GM19397 (cell line): ENCODE results near the gene DPYD.

ENCODE experiments used
- ATAC-seq: cut with Tn5 transposase; IDR thresholded peaks from one replicate; pipeline ENCODE4 v1.9.1; 2021; ENCODE audit warnings: mild to moderate bottlenecking, moderate library complexity; ENCODE audit not compliant: unreplicated experiment

Gene DPYD

DNA sequence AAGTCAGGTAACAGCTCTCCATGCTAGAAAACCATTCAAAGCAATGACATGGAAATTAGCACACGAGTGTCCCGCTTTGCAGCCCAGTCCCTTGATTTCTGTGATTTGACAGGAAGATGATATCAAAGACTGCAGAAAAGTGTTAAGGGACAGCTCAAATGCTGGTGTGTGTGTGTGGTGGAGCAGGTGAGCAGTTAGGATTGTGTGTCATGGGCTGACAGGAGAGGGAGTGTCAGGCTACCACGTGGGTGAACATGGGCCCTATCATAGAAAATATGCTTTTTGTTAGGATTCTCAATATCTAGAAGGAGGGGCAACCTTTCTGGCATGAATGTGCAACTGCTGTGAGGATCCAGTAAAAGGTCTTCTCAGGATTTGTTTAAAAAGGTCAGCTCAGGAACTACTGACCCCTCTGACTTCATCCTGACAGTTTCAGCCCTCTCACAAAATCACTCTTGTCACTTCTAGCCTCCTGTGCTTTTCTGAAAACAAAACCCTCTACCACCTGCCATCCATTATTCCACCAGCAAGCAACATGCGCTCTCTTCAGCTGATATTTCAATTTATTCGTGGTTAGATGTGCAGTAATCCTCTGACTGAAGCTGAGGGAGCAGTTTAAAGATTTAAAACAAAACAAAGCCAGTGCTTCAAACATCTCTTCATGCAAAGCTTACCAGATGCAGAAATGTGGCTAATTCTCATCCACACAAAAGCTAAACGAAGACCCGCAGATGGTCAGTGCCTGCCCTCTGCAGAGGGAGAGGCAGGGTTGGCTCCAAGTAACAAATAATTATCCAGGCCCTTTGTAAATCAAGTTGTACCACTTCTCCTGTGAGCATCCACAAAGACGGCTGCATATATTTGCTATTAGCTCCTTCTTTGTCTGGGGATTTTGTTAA is 801.3 kb downstream of the DPYD start:
- no peak for ATAC-seq

DNA sequence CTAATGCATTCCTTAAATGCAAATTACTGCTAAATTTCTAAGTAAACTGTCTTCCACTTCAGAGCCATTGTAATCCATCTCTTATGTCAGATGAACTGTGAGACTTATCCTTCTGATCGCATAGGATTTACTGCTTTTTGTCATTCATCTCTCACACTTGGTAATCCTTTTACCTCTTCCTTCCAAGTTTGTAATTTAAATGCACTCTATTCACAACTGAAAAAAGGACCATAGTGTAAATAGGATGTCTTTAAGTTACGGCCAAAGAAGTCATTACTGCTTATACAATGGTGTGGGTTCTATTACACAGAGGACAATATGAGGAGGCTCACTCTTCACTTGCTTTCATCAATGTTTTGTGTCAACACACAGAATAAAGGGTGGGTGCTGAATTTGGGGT is 806.0 kb downstream of the DPYD start:
- ATAC-seq = no peak

DNA sequence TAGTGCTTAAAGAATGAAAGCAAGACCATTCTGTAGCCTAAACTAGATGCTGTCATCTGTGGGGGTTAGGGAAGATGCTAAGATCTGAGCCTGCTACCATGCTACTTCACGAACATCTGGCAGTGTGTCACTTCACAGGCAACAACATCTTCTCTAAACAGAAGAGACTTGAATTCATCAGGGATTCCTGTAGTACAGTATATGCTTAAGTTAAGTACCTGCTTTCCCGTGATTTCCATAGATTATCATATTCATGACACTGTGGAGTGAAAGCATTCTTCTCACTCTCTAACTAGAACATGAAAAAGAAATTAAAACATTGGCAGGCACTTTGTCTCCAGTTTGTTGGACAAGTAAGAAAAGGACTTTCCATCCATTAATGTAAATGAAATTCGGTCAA is 808.4 kb downstream of the DPYD start:
- ATAC-seq = no peak

DNA sequence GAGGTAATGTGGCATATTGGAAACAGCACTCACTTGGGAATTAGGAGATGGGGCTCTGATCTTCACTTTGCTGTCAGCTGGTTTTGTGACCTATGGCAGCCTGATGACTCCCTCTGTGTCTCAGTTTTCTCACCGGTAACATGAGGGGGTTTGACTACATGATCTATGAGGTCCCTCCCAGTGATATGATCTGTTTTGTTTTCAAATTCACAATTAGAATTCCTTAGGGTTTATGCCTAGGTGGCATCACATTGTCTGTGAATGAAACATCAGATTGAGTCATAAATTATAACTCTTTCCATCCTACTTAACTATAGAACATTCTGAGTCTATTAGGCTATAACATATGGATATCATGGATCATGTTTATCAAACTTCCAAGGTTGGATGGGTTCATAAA is 812.7 kb downstream of the DPYD start:
- no peak for ATAC-seq

DNA sequence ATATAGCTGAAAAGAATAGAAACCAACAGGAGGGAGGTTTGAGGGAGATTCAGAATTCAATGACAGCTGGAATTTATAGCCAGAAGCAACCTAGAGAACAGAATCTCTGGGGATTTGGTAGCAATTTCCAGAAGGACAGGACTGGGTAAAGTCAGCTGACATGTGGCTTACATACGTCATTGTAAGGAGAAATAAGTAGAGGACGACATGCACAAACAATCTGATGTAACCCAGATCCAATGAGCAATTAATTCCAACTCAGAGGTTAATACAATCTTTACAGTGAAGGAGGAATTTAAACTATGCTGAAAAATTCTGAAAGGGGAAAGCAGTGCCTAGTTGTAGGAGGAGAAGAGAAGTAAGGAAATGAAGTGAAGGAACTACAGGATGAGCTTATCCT is 815.3 kb downstream of the DPYD start:
- ATAC-seq = no peak

DNA sequence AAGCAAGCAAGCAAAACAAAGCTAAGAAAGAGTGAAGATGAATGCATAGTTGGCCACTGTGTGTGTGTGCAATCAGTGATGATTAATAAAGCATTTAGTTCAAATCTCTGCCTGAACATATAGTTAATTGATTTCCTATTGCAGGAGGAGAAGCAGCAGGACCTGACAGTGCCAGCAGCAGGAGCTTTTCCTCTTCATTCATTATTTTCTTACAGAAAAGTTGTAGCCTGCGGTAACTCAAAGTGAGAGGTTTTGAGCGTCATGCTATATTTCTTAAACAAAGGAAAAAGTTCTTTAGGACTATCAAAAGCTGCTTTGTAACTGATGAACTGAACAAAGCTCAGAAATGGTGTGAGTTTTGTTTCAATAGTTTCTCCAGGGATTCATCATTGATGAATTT is 819.3 kb downstream of the DPYD start:
- no peak for ATAC-seq

DNA sequence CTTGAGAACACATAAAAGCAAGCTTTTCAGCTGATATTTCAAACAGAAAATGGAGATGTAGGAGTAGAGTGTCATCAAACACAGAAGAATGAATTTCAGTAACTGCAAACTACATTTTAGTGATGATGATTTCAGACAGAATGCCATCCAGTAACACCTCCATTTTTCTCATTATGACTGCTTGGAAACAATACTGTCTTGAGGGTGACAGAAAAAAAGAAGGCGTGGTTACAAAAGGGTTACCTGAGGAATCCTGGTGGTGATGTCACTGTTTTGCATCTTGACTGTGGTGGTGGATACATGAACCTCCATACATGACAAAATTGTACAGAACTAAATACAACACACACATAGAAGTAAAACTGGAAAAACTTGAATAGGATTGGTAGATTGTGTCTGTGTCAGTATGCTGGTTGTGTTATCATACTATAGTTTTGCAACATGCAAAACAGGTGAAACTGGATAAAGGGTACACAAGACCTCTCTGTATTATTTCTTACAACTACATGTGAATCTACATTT is 823.4 kb downstream of the DPYD start:
- no peak for ATAC-seq

DNA sequence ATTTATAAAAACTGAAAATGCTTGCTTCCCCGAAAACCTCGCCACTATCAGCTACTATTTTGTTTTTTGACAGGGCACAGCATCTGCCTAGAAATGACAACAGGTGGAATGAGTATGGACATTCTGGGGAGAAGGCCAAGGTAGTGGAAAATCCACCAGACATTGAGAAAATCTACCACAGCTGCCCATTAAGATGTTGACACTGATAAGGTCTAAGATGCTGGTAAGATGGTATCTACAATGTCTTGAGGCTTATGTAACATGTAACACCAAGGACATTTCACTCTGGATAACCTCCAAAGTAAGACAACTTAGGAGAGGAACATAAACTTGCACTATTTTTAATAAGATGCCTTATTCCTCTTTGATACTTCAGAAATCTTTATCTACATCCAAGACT is 825.1 kb downstream of the DPYD start:
- ATAC-seq = no peak

DNA sequence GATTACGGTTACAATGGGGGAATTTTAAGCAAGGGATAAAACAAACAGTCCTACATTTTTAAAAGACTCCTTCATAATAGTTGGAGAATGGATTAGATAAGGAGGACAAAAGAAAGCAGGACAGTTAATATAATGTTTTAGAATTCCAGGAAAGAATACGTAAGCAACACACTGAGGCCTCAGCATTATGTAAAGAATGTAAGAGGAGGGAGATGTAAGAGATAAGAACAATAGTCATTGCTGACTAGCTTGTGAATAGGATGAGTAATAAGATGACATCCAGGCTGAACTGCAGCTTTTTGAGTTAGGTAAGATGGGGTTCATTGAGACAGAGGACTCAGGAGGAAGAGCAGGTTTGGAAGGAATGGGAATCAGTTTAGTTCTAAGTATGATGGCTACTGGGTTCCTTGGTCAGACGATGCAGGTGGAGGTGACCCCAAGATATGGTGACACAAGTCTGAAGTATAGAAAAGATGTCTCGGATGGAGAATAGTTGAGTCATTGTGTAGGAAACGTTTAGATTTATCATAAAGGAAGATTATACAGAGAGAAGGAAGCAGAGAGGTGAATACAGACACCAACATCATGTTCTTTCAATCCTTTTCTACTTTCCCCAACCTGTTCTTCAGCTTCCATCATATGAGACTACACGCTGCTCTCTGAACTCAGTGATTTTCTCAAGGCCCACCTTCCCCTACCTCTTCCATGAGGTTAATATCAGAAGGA is 826.4 kb downstream of the DPYD start:
- no peak for ATAC-seq

DNA sequence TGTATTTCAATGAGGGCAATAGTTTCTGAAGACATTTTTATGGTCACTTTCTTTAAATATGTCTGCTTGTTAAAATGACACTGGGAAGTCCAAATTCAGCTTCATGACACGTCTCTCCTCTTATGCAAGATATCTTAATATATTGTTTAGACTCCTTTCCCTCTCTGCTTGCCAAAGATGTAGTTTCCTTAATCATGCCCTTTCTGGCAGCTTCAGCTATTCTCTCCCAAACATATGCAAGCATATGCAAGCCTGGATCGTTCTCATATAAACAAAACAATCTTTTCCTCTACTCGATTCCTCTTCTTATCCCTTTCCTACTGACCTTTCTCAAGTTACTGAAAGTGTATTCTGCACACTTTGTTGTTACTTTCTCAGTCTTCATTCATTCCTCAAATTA is 827.1 kb downstream of the DPYD start:
- no peak for ATAC-seq

DNA sequence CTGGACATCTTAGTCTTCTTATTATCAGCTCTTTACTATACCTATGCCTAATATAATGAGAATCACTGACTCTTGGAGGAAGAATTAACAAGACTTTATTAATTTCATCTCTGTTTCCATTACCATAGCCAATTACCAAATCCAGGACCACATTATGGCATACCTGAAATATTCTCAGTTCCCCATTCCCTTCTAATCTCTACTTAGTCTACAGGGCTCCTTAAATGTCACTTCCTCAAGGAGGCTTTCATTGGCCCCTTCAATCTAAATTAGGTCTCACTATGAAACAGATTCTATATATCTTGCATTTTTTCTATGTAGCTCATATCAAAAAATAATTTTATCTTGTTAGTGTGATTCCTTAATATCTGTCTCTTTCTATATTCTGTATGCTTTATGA is 828.0 kb downstream of the DPYD start:
- ATAC-seq = no peak

DNA sequence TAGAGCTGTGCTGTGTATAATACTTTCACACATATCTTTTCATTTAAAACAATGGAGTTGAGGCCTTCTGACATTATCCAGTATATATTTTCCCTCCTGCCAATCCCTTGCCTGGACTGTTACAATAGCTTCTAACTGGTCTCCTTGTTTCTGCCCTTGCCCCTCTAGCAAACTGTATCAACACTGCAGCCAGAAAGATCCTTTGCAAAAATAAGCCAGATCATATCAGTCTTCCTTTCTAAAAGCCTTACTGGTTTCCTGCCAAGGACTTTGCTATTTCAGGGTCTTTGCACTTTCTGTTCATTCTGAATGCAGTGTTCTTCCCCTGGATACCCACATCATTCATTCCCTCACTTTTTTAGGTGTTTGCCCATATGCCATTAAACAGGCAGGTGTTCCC is 829.2 kb downstream of the DPYD start:
- no peak for ATAC-seq

DNA sequence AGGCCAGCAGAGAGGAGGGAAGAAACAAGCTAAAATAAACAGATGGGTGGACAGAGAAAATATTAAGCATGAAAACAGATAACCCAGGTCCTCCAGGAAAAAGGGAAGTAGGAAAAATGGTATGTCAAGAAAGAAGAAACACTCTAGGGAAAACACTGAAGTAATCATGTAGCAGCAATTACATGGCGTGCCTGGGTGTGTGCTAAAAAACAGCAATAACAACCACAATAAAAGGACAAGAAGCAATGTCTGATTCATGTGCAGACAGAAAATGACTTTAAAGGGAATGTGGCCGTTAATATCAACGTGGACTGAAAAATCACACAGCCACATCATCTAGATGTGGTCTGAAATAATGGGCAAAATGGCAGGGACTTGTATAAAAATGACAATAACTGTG is 829.6 kb downstream of the DPYD start:
- no peak for ATAC-seq

DNA sequence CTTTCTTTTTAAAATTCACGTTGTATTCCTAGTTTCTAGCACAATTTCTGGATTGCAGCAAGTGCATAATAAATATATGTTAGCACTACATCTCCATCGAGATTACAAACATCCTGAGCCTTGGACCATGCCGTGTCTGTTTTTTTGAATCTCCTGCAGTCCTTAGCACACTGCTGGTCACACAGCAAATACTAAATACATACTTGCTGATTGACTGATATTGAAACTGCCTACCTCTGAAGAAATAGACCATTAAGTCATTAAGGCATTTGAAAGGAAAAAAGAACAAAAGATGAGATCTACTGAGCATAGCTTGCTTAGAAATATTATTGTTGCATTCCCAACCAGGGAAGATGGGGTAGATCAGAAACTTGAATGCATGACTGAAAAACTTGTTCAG is 830.1 kb downstream of the DPYD start:
- no peak for ATAC-seq

DNA sequence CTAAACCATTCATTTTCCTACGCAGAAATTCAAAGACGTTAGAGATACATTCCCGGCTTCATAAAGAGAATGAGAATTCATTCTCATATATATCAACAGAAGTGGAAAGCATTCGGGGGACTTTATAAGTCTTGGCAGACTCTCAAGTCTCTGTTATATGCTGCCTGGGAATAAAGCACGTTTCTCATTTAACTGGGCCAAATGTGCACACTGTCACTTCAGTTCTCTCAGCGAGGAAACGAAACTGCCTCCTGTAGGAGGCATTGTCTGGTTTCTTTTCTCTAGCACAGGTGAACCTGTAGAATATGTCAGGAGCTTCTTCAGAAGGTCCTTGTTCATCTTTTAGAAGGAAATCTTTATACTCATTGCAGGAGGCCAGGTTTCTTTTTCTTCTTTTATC is 831.7 kb downstream of the DPYD start:
- ATAC-seq = no peak

DNA sequence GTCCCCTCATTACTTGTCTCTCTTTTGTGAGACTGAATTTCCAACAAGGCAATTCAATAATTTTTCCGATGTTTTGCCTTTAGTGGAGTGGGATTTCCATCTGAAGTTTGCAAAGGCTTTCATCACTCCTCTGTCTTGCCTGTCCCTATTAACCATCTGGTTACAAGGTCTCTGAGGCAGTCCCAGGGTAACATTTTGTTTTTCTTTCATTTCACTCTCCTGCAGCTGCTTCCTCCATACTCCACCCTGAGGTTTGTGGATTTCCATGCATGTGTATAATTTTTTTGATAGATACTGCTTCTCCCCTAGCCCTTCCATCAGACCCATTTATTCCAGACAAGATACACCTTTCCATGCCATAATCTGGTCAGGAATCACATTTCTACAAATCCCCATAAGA is 832.4 kb downstream of the DPYD start:
- ATAC-seq = no peak

DNA sequence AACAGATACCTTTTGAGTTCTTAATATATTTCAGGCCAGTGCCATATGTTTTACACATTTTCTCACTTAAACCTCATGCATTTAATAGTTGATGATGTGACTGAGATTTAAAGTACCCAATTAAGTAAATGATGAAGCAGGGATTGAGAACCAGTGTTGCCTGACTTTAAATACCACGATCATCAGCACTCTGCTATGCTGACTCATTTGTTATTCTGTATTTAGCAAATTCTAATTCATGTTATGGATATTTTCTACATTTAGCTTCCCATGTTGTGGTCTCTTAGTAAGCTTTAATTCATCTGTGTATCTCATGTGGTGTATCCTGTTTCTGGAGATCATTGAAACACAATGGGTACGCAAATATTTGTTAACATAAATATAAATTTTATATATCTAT is 836.3 kb downstream of the DPYD start:
- ATAC-seq = no peak

DNA sequence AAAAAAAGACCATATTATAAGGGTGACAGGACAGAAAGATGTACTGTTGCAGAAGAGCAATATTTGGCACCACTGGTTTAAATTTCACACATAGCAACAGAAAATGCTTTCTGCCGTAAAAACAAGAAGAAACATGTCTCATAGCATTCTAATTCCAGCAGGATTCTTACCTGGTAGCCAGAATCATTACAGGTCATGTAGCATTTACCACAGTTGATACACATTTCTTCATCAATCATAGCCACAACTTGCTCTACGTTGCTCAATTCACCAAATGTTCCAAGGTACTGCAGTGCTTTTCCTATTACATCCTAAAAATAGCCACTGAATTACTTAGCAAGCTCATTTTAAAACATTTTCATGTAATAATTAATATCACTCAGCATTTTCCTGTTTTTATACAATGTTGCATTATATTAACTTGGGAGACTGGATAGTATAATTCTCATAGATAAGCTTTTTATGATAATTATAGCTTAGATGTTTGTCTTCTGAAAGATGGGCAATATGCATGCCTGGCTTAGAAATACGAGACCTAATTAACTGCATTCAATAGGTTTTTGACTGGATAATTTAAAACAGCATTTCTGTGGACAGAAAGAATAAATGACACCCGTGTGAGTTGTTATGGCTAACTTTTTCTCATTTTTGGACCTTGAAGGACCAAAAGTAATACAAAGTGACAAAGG is 838.5 kb downstream of the DPYD start:
- ATAC-seq = no peak

DNA sequence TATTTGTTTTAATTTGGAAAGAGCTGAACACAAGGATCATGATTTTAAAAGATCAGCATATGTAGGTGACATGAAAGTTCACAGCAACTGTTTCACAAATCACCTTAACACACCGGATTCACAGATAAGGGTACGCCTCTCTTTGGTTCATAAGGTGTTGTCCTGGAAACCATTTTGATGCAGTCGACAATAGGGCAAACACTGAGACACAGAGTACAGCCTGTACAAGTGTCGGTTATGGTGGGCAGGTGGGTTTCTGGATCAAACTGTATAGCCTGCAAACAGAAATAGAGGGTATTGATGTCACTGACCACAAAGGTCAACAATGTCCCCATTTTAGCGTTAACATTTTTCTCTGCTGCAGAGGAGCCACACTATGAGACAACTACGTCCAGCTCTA is 842.0 kb downstream of the DPYD start:
- no peak for ATAC-seq

DNA sequence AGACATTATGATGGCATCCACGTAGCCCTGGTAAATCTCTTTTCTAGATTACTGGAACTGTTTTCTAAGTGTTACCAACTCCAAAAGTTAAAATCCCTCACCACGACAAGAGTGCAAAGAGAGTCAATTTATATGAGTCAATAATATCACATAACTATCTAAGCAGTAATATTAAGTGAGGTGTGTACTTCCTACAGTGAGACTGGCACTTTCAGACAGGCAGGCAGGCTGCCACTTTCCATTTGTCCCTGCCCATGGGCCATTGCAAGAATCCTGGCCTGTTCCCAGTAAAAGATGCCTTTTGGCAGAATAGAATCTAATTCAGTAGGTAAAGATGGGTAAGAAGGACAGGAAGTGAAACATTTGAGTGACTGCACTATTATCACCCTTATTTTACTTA is 843.6 kb downstream of the DPYD start:
- ATAC-seq = no peak

DNA sequence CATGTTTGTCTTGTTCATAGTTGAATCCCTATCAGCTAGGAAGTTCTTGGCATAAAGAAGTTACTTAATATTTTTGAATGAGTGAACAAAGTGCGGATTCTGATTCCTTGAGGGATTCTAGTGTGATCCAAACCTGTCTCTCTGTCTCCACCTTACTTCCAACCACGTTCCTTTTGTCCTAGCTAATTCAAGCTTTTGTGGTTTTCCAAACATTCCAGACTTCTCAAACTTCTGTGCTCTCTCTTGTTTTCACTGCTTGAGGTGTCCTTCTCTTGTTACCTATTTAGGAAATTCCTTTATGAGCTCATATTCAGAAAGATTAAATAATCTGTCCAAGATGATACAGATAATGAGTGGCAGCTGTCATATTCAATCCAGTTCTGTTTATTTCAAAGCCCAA is 846.1 kb downstream of the DPYD start:
- no peak for ATAC-seq

DNA sequence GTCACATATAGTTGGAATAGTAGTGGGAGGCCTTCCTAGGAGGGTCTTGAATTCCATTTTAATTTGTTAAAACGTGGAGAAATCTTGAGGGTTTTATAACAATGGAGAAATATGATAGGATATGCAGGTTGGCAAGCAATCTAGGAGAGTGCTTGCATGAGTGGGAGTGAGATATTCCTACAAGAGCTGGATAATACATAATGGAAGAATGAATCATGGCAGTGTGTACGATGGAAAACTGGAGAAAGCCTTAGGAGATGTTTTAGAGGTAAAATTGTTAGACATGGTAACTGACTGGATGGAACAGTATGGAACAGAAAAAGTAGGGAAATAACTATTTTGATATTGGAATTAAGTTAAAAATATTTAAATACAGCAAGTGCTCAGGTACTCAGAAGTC is 846.9 kb downstream of the DPYD start:
- no peak for ATAC-seq
